Esophagus squamous epithelium (tissue), 5 donors: ENCODE data around the gene GPA33. TPM values are rescaled to one million over a fixed set of nuclear protein-coding genes. Genes with fewer than 3 reads are reported as not detected.

ENCODE experiments used
- DNase-seq: peaks from one replicate; lab custom pipeline; 2025; lab: John Stamatoyannopoulos, UW
- H3K27ac ChIP-seq, 4 donors: fragments of 200-600 bp; sonication (generic); one replicate each; pipeline ENCODE4 v1.5.1; 2016 to 2019; ENCODE audit warnings: mild to moderate bottlenecking in 1 of 4
- H3K27me3 ChIP-seq, 4 donors: fragments of 200-600 bp; sonication (generic); 1 replicate in 3 of 4; 2 replicates in 1 of 4; pipeline versions ENCODE4 v1.5.1 to v1.6.0; 2017 to 2021; ENCODE audit warnings: antibody characterized with exemption in 1 of 4
- H3K36me3 ChIP-seq, 3 donors: fragments of 200-600 bp; sonication (generic); one replicate each; pipeline ENCODE4 v1.5.1; 2016 to 2019
- H3K4me1 ChIP-seq, 3 donors: fragments of 200-600 bp; sonication (generic); one replicate each; pipeline ENCODE4 v1.5.1; 2017 to 2019
- H3K4me3 ChIP-seq, 4 donors: fragments of 200-600 bp; sonication (generic); 1 replicate in 3 of 4; 2 replicates in 1 of 4; pipeline ENCODE4 v1.5.1; 2016 to 2019; ENCODE audit warnings: mild to moderate bottlenecking in 2 of 4, moderate library complexity in 1 of 4
- H3K9me3 ChIP-seq, 3 donors: fragments of 200-600 bp; sonication (generic); one replicate each; pipeline ENCODE4 v1.5.1; 2016 to 2019
- POLR2A ChIP-seq, 4 donors: fragments of 450-650 bp; IDR thresholded peaks; one replicate each; pipeline ENCODE4 v1.6.1; 2017; ENCODE audit warnings: antibody characterized with exemption in 4 of 4, mild to moderate bottlenecking in 4 of 4, moderate library complexity in 3 of 4
- WGBS, 2 donors: methylation state at CpG; one replicate each; pipeline ENCODE4 v1.1.5; 2018; 5-methylcytosine and 5-hydroxymethylcytosine counted together
- intact Hi-C: fragments of 100-400 bp; cut with DNase I; formaldehyde crosslinking; loops from one replicate; pipeline ENCODE4 v1.15.0; 2022
- total RNA-seq, 4 donors: library from RNA; depleted of rRNA; stranded (reverse); fragments of >200 nt; gene quantifications; one replicate each; pipeline ENCODE4 v1.1.0, GENCODE V29; 2016
- TF ChIP-seq, protein P1 (sequence below), 6 experiments: fragments of 450-650 bp in 4 of 6; fragments of 200-600 bp in 2 of 6; sonication (generic) in 2 of 6; IDR thresholded peaks; one replicate each; pipeline ENCODE4 v1.5.1; 2016 to 2019; ENCODE audit warnings: antibody characterized with exemption in 6 of 6, mild to moderate bottlenecking in 4 of 6, moderate library complexity in 4 of 6
- donor health status: DM: yes; HTN: yes; CAD: no.

Gene GPA33
- total RNA-seq, 4 donors from 2014 or later, result not detected

DNA sequence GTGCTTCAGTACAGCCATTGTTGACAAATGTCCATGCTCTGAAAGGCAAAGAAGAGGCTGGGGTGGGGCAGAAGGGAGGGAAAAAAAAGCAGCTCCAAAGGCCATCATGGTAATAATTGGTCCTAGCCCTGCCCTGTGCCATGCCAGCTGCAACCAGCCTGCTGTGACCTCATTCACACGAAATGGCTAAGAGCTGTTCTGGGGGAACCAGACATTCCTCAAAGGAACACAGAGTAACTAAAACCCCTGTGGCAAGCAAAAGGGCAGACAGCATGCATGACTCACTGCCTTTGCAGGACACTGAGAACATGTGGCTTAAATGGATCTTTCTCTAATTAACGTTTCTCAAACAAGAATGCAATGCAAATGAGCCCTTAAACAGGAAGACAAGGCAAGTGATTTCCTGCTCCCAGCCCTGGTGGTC is 46.0 kb upstream of the GPA33 start:
- Histone ChIP-seq H3K4me1 (no peaks in the 10 kb centered on the region), H3K4me3 (no peak overlapping the region), H3K27ac (no peak overlapping the region), H3K36me3 (no peaks in the 10 kb centered on the region), H3K27me3 (peaks cover 0 to 11% (median 0%) of the 10 kb centered on the region in 4 donors), H3K9me3 (no peaks in the 10 kb centered on the region)
- 19 to 50% methylated on average over 2 of the region's 2 CpGs for WGBS, 2 donors
- no peak for DNase-seq
- TF ChIP-seq, protein P1, sequence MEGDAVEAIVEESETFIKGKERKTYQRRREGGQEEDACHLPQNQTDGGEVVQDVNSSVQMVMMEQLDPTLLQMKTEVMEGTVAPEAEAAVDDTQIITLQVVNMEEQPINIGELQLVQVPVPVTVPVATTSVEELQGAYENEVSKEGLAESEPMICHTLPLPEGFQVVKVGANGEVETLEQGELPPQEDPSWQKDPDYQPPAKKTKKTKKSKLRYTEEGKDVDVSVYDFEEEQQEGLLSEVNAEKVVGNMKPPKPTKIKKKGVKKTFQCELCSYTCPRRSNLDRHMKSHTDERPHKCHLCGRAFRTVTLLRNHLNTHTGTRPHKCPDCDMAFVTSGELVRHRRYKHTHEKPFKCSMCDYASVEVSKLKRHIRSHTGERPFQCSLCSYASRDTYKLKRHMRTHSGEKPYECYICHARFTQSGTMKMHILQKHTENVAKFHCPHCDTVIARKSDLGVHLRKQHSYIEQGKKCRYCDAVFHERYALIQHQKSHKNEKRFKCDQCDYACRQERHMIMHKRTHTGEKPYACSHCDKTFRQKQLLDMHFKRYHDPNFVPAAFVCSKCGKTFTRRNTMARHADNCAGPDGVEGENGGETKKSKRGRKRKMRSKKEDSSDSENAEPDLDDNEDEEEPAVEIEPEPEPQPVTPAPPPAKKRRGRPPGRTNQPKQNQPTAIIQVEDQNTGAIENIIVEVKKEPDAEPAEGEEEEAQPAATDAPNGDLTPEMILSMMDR (IDR thresholded peaks at IDR 0.05), result no peak
- no peak for TF ChIP-seq POLR2A (IDR thresholded peaks at IDR 0.05)
- intact Hi-C loops, result no loop called here

DNA sequence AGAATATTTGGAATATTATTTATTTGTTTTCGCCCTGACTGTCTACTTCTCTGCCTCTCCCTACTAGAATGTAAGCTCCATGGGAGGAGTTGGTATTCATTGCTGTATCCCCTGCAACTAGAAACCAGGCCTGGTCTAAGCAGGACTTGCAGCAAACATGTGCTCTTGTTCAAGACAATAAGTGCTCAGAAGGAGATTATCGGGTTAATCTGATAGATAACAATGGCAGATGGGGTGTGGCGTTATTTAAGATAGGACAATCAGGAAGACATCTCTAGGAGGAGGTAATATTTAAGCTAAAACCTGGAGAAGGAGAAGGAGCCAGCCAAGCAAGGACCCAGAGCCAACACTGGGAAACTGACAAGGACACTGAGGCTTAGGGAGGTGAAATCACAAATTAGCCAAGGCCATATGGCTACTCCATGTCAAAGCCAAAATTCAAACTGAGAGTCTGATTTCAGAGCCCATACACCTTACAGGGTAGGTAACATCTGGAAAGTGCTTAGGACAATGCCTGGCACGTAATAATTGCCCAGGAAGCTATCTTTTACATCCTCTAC is 45.2 kb upstream of the GPA33 start:
- intact Hi-C loops, result no loop called here

DNA sequence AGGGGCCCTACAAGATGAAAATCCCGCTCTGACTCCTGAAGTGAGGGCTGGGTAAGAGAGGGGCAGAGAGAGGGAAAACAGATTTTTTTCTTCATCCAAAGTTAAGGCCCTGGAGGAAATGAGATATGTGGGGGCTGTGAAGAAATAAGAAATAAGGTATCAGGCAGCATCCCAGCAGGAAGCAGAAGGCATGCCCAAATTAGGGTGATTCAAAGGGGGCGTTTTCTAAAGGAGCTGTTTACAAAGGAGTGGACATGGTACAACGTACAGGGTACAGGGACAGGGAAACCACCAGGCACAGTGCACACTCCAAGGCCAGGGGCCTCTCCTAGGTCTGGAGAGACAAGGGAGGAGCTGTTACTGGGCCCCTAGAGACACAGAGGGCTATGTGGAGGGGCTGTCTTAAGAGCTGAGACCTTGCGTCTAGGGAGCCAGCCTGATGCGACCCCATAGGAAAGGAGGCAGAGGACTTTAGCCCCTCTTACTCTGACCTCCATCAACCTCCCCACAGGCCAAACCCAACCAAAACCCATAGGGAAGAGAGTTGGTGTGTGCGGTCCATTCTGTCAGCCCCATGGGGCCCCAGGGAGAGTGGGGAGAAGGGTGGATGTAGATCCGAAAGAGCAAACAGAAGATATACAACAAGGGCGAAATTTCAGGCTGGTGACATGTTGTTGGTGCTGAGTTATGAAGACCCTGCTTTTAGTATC is 42.3 kb upstream of the GPA33 start:
- intact Hi-C loops, result no loop called here
- Histone ChIP-seq H3K9me3 (no peaks in the 10 kb centered on the region), H3K4me1 (no peaks in the 10 kb centered on the region), H3K27ac (no peak overlapping the region), H3K27me3 (peaks cover 0 to 36% (median 0%) of the 10 kb centered on the region in 4 donors), H3K4me3 (no peak overlapping the region), H3K36me3 (no peaks in the 10 kb centered on the region)
- 77 to 82% methylated on average over 8 of the region's 8 CpGs for WGBS, 2 donors
- no peak for DNase-seq
- TF ChIP-seq POLR2A (IDR thresholded peaks at IDR 0.05), result no peak
- TF ChIP-seq, protein P1 (IDR thresholded peaks at IDR 0.05), result no peak

More for the DNA sequence above, 45.2 kb upstream of the GPA33 start:
- no peak overlapping the region for H3K4me3 ChIP-seq
- no peak overlapping the region for H3K27ac ChIP-seq
- H3K36me3 ChIP-seq, result no peaks in the 10 kb centered on the region
- 72 to 73% methylated on average over 4 of the region's 4 CpGs for WGBS, 2 donors
- no peak for DNase-seq
- no peak for TF ChIP-seq POLR2A (IDR thresholded peaks at IDR 0.05)
- TF ChIP-seq, protein P1 (IDR thresholded peaks at IDR 0.05), result no peak
- no peaks in the 10 kb centered on the region for H3K9me3 ChIP-seq
- H3K27me3 ChIP-seq, result peaks cover 0 to 18% (median 0%) of the 10 kb centered on the region in 4 donors
- H3K4me1 ChIP-seq, result no peaks in the 10 kb centered on the region

DNA sequence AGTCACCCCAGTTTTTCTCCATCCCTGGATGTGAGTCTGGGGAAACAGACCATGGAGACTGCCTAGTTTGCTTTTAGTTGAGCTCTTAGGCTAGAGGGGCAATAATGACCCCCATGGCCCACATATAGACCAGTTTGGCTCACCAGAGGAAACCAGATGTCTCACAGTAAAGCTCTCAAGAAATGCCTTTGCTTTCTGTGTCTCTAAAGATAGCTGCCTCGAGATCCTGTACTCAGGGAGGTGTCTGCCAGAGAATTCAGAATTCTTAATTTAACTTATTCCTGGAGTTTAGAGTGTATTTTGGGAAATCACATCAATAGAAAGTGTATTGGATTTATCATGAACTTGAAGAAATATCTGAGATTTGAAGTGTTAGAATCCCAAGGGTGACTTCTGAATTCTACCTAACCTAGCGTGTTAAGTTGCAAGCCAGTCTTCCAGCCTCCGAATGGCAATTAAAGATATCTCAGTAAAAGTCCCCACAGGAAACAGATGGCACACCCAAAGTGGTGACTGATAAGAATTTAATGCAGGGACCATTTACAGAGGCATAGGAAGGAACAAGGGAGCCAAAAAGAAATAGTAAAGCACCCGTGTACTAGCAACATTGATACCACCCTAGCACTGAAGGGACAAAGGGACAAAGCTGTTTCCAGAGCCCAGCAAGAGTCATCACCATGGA is 40.8 kb upstream of the GPA33 start:
- H3K36me3 ChIP-seq, result no peaks in the 10 kb centered on the region
- H3K27me3 ChIP-seq, result peaks cover 0 to 51% (median 0%) of the 10 kb centered on the region in 4 donors
- no peak overlapping the region for H3K4me3 ChIP-seq
- no peaks in the 10 kb centered on the region for H3K9me3 ChIP-seq
- no peaks in the 10 kb centered on the region for H3K4me1 ChIP-seq
- DNase-seq, result no peak
- TF ChIP-seq, protein P1 (IDR thresholded peaks at IDR 0.05), result no peak
- TF ChIP-seq POLR2A (IDR thresholded peaks at IDR 0.05), result no peak
- intact Hi-C loops, result no loop called here
- no peak overlapping the region for H3K27ac ChIP-seq
- 63 to 79% methylated on average over 4 of the region's 4 CpGs for WGBS, 2 donors
